GM10266 (cell line): ENCODE data around the gene RP9.

Source experiments
- DNase-seq: peaks from one replicate; pipeline ENCODE4 v3.0.0; 2012; ENCODE audit errors: extremely low spot score
- CTCF ChIP-seq: IDR thresholded peaks from 2 replicates; pipeline ENCODE4 v1.5.1; 2012; ENCODE audit warnings: mild to moderate bottlenecking, low read depth; ENCODE audit not compliant: control insufficient read depth, insufficient read depth; ENCODE audit errors: missing control alignments

Gene RP9

GRCh38 chr7:33127085-33127484, 17.9 kb upstream of the RP9 start:
- DNase-seq: no peak
- no peak for TF ChIP-seq CTCF

DNA sequence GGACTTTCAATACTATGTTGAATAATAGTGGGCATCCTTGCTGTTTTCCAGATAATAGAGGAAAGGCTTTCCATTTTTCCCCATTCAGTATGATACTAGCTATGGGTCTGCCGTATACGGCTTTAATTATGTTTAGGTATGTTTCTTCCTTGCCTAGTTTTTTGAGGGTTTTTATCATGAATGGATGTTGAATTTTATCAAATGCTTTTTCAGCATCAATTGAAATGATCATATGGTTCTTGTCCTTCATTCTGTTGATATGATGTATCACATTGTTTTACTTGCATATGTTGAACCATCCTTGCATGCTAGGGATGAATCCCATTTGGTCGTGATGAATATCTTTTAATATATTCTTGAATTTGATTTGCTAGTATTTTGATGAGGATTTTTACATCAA, 9.2 kb upstream of the RP9 start:
- DNase-seq: no peak
- TF ChIP-seq CTCF: no peak

GRCh38 chr7:33114976-33115375, 5.8 kb upstream of the RP9 start:
- no peak for DNase-seq
- TF ChIP-seq CTCF: no peak

DNA sequence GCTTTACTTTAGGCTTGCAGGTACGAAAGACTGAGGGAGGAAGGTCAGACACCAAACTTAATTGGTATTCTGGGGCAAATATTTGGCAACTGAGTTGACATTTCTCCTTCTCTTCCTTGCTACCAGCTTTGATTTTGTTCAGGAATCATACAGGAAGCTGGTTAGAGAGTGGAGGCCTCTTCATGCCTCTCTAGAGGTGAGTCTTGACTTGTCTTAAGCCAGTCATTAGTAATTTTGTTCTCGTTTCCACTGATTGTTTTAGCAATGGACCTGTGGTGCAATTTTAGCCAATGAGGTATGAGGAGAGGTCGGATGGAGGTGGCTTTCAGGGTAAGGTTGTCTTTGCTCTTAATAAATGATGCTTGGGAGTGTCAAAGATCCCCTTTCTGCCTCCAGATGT, 2.4 kb upstream of the RP9 start:
- no peak for DNase-seq
- TF ChIP-seq CTCF: no peak

DNA sequence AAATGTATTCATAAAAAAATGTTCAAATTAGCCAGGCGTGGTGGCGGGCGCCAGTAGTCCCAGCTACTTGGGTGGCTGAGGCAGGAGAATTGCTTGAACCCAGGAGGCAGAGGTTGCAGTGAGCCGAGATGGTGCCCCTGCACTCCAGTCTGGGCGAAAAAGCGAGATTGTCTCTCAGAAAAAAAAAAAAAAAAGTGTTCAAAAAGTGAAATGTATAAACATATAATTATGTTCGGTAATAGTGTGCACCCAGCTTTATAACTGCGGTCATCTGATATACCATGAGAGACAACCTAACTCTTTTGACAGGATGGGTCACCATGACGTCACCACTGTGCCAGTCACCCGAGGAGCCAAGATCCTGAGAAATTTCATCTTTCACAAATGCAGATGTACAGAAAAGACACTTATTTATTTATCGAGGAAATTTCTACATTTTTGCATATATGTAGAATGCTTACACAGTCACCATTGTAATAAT, 594 bp upstream of the RP9 start:
- TF ChIP-seq CTCF: no peak
- no peak for DNase-seq

DNA sequence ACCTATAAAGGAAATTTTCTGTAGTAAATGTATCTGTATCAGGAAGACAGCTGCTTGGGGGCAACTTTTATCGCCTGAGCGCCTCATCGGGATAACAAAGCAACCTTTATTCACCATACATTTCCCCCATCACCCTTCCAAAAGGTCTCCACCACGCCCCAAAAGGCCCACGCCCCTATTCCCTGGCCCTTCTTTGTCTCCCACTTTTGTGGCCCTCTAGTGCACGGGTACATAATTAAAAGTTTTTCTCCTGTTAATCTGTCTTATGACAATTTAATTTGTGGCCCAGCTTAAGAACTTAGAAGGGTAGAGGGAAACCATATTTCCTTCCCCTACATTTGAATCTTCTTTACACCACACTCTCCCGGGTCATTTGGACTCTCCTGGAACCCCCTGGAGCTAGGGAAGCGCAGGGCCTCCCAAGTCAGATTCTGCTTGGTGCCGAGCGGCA, 625 bp downstream of the RP9 start:
- no peak for TF ChIP-seq CTCF
- no peak for DNase-seq

DNA sequence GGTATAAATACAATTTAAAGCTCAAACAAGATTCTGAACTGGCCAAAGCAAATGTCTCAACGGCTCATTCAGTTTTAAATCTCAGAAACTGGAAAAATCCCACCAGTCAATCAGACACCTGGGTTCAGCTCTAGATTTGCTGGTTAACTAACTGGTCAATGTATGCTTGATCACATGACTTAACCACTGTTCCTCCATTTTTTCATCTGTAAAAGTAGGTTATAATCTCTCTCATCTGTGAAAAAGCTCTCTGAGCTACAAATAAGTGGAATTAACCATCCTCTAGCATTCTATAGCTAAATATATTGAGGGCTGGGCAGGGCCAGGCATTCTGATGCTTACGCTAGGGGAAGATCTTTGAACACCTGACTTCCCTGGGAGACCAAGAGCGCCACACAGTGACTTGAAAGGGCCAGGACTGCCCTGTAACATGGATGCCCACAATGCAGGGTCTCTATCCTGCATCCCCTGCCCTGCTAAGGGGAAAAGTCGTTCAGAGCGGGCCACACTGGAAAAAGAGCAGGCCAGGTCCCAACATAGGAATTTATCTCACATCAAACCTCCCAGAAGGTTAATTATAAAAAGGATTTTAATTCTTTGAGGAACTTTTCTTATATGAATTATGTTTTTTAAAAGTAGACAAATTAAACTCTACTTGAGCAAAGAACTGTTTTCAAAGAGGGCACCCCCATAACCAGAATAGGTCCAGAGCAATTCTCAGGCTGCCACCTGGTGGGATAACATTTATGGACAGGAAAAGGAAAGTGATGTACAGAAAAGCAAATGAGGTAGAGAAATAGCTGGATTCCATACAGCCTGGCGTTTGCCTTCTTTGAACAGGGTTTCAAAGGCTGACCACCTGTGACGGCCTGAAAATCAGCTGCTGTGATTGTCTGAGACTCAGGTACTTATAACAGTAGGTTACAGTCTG, 1.8 kb downstream of the RP9 start:
- DNase-seq: peak; percentile 55

More for the DNA sequence above, 1.8 kb downstream of the RP9 start:
- peak; percentile 58 for TF ChIP-seq CTCF
